ENCODE results near the gene TSPAN4. TPM values are rescaled to one million over a fixed set of nuclear protein-coding genes. Genes with fewer than 3 reads are reported as not detected.

Gene TSPAN4
- total RNA-seq, 1 donor, result 164 TPM

DNA sequence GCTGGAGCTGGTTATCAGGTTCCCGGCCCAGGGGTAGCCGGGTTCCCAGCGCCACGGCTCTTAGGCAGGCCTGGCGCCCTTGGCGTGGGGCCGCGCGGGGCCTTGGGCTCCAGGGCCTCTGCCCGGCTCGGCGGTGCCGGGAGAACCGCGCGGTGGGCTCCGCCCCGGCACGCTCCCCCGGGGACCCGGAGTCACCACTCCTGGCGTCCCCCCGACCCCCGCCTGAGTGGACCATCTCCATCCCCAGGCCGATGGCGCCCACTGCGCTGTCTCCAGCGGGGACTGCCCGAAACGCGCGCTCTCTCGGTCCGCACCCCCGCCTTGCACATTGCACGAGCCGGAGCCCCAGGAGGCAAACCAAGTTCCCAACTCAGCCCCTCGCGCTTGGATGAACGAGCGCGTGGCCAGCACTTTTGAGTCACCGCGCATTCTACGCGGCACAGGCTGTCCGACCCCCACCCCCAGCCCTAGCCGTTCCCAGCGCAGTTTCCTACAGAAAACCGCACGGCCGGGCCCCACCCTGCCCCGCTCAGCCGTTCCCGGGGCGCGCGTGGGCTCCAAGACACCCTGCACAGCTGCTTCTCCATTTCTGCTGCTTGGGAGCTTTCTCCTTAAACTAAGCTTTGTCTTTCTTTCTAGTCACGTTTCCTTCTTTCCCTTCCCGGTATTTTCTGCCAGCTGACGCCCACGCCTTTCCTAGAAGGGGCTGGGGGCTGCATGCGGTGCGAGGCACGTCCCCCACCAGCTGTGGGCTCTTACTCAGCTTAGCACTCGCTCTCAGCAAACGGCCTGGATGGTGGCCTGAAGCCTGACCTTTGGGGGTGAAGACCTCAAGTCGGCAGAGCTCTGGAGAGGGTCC lies 68.6 kb downstream of the TSPAN4 start:
- DNase-seq (ENCODE audit: low read depth), result peak; percentile 49
- TF ChIP-seq, protein P1, sequence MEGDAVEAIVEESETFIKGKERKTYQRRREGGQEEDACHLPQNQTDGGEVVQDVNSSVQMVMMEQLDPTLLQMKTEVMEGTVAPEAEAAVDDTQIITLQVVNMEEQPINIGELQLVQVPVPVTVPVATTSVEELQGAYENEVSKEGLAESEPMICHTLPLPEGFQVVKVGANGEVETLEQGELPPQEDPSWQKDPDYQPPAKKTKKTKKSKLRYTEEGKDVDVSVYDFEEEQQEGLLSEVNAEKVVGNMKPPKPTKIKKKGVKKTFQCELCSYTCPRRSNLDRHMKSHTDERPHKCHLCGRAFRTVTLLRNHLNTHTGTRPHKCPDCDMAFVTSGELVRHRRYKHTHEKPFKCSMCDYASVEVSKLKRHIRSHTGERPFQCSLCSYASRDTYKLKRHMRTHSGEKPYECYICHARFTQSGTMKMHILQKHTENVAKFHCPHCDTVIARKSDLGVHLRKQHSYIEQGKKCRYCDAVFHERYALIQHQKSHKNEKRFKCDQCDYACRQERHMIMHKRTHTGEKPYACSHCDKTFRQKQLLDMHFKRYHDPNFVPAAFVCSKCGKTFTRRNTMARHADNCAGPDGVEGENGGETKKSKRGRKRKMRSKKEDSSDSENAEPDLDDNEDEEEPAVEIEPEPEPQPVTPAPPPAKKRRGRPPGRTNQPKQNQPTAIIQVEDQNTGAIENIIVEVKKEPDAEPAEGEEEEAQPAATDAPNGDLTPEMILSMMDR (IDR thresholded peaks at IDR 0.05; ENCODE audit: insufficient read depth, low read length), result no peak
- peak overlapping the region; percentile 82 for H3K4me3 ChIP-seq (ENCODE audit: low read depth, low read length)

DNA sequence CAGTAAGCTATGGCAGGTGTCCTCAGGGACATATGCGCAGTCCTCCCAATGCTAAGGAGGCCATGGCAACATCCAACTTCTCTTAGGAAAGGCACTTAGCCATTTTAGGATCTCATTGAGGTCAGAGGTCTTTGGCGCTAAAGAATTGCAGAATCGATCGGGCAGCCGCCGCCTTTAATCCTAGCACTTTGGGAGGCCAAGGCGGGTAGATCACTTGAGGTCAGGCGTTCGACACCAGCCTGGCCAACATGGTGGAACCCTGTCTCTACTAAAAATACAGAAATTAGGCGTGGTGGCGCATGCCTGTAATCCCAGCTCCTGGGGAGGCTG lies 69.2 kb downstream of the TSPAN4 start:
- DNase-seq (ENCODE audit: low read depth), result no peak
- TF ChIP-seq, protein P1 (IDR thresholded peaks at IDR 0.05; ENCODE audit: insufficient read depth, low read length), result no peak
- H3K4me3 ChIP-seq (ENCODE audit: low read depth, low read length), result peak overlapping the region; percentile 82

DNA sequence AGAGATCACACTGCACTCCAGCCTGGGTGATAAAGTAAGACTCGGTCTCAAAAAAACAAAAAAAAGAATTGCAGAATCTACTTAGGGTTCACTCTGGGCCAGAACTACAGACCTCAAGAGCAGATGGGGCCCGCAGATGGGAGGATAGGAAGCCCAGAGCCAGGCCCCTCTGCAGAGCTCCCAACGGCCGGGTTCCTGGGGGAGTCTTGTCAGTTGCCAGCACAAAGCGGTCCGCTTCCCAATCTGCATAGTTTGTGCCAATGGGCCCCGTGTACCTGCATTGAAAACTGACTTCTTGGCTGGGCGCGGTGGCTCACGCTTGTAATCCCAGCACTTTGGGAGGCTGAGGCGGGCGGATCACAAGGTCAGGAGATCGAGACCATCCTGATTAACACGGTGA lies 69.6 kb downstream of the TSPAN4 start:
- DNase-seq (ENCODE audit: low read depth), result no peak
- no peak overlapping the region for H3K4me3 ChIP-seq (ENCODE audit: low read depth, low read length)
- TF ChIP-seq, protein P1 (IDR thresholded peaks at IDR 0.05; ENCODE audit: insufficient read depth, low read length), result no peak

DNA sequence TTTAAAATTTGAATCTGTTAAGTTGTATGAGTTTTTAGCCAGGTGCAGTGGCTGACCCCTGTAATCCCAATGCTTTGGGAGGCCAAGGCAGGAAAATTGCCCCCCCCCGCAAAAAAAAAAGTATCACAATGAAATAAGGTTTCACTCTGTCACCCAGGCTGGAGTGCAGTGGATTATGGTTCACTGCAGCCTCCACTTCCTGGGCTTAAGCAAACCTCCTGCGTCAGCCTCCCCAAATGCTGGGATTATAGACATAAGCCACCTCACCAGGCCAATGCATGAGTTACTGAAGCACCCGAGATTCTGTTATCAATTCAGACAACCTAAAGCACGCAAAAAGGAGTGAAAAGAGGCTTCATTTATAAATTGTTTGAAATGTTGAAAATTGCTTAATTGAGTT lies 70.4 kb downstream of the TSPAN4 start:
- DNase-seq (ENCODE audit: low read depth), result no peak
- TF ChIP-seq, protein P1 (IDR thresholded peaks at IDR 0.05; ENCODE audit: insufficient read depth, low read length), result no peak
- H3K4me3 ChIP-seq (ENCODE audit: low read depth, low read length), result no peak overlapping the region

DNA sequence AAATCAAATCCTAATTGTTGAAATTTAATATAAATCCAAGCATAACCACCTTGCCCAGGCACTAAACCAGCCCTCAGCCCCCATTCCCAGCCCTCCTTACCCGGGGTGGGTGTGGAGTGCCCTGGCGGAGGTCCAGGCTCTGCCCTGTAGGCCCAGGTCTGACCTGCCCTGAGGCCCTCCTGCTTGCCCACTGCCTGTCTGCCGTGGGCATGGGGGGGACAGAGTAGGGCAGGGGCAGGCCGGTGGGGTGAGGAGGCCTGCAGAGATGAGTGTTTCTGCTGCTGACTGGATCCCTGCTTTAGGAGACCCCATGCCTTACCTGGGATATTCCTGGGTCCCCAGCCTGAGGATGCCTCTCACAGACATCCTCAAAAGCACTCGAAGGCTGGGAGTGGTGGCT lies 71.6 kb downstream of the TSPAN4 start:
- TF ChIP-seq, protein P1 (IDR thresholded peaks at IDR 0.05; ENCODE audit: insufficient read depth, low read length), result no peak
- no peak overlapping the region for H3K4me3 ChIP-seq (ENCODE audit: low read depth, low read length)
- DNase-seq (ENCODE audit: low read depth), result no peak

DNA sequence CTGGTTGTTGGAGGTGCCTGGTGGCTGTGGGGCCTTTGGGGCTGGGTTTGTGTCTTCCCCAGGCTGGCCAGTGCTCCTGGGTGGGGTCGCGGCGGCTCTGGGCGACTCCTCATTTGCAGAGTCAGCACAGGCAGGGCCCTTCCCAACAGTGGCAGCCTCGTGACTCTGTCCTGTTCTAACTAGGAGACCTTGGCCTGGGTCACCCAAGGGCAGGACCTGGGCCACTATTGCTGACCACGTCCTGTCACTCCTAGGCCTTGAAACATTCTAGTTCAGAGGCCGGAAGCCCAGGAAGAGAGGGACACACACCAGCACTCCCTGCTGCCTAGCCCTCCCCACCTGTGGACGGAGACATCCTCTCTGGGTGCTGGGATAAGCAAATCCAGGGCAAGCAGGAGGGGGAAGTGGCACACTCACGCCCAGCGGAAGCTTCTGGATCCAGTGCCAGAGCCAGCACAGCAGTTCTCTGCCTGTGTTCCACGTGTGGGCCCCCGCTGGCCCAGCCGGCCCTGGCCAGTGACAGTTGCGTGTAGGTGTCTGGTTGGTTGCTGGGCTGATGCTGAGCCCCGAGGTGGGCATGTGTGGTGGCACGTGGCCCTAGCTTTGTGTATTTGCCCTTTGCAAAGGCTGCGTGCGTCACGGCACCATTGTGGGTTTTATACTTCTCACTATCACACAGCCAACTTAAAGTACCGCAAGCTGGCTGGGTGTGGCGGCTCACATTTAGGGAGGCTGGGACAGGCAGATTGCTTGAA lies 72.3 kb downstream of the TSPAN4 start:
- no peak overlapping the region for H3K4me3 ChIP-seq (ENCODE audit: low read depth, low read length)
- TF ChIP-seq, protein P1 (IDR thresholded peaks at IDR 0.05; ENCODE audit: insufficient read depth, low read length), result no peak
- no peak for DNase-seq (ENCODE audit: low read depth)

Small RNA genes within 50 kb of the gene (small RNA-seq; reads per million reads assigned to genes)
- gene SNORA52, result not detected

Other genes with a start within 250 kb of the TSPAN4 start
- 6.5 and 6.8 TPM in 2 replicates for gene IRF7, start 226.9 kb upstream of the TSPAN4 start, total RNA-seq (ENCODE audit: low replicate concordance)
- not detected in 2 replicates for gene CDHR5, start 217.9 kb upstream of the TSPAN4 start, total RNA-seq (ENCODE audit: low replicate concordance)
- not detected in 2 replicates for gene SCT, start 215.7 kb upstream of the TSPAN4 start, total RNA-seq (ENCODE audit: low replicate concordance)
- 0.09 and 0.16 TPM in 2 replicates for gene DRD4, start 205.6 kb upstream of the TSPAN4 start, total RNA-seq (ENCODE audit: low replicate concordance)
- gene DEAF1, start 147.6 kb upstream of the TSPAN4 start, total RNA-seq (ENCODE audit: low replicate concordance), result 26.7 and 40.0 TPM in 2 replicates
- gene TMEM80, start 147.0 kb upstream of the TSPAN4 start, total RNA-seq (ENCODE audit: low replicate concordance), result 3.6 and 9.4 TPM in 2 replicates
- gene EPS8L2, start 136.6 kb upstream of the TSPAN4 start, total RNA-seq (ENCODE audit: low replicate concordance), result 47.9 and 49.2 TPM in 2 replicates
- gene TALDO1, start 95.4 kb upstream of the TSPAN4 start, total RNA-seq (ENCODE audit: low replicate concordance), result 123 and 146 TPM in 2 replicates
- 40.6 and 53.4 TPM in 2 replicates for gene GATD1, start 65.4 kb upstream of the TSPAN4 start, total RNA-seq (ENCODE audit: low replicate concordance)
- 0.65 and 1.2 TPM in 2 replicates for gene CEND1, start 52.8 kb upstream of the TSPAN4 start, total RNA-seq (ENCODE audit: low replicate concordance)
- gene SLC25A22, start 44.6 kb upstream of the TSPAN4 start, total RNA-seq (ENCODE audit: low replicate concordance), result 16.7 and 17.6 TPM in 2 replicates
- gene PIDD1, start 37.6 kb upstream of the TSPAN4 start, total RNA-seq (ENCODE audit: low replicate concordance), result 6.3 and 8.8 TPM in 2 replicates
- gene RPLP2, start 32.9 kb upstream of the TSPAN4 start, total RNA-seq (ENCODE audit: low replicate concordance), result 99.4 and 841 TPM in 2 replicates
- 20.0 and 27.7 TPM in 2 replicates for gene PNPLA2, start 23.9 kb upstream of the TSPAN4 start, total RNA-seq (ENCODE audit: low replicate concordance)
- gene CRACR2B, start 14.9 kb upstream of the TSPAN4 start, total RNA-seq (ENCODE audit: low replicate concordance), result 1.3 and 1.8 TPM in 2 replicates
- gene CD151, start 9.9 kb upstream of the TSPAN4 start, total RNA-seq (ENCODE audit: low replicate concordance), result 159 and 311 TPM in 2 replicates
- gene POLR2L, start 323 bp upstream of the TSPAN4 start, total RNA-seq (ENCODE audit: low replicate concordance), result 61.7 and 135 TPM in 2 replicates
- gene CHID1, start 68.0 kb downstream of the TSPAN4 start, total RNA-seq (ENCODE audit: low replicate concordance), result 35.1 and 47.2 TPM in 2 replicates
- 65.4 and 72.9 TPM in 2 replicates for gene AP2A2, start 83.0 kb downstream of the TSPAN4 start, total RNA-seq (ENCODE audit: low replicate concordance)
- under 0.01 TPM in 1 of 2 replicates, not detected in the other for gene MUC6, start 193.9 kb downstream of the TSPAN4 start, total RNA-seq (ENCODE audit: low replicate concordance)
- not detected in 2 replicates for gene MUC2, start 232.0 kb downstream of the TSPAN4 start, total RNA-seq (ENCODE audit: low replicate concordance)